GM12892 (cell line): Measurements from ENCODE around the gene RTTN.

Experiments
- POLR2A ChIP-seq: IDR thresholded peaks from 2 replicates; pipeline ENCODE4 v1.6.1; 2011; ENCODE audit warnings: low read depth, low read length, control low read depth
- POLR2AphosphoS5 ChIP-seq: IDR thresholded peaks from 2 replicates; pipeline ENCODE4 v1.6.1; 2011; ENCODE audit warnings: low read depth, low read length, control low read depth
- TAF1 ChIP-seq: IDR thresholded peaks from 2 replicates; pipeline ENCODE4 v1.6.1; 2011; ENCODE audit warnings: low read depth, mild to moderate bottlenecking, control low read depth, low read length, borderline replicate concordance

DNA sequence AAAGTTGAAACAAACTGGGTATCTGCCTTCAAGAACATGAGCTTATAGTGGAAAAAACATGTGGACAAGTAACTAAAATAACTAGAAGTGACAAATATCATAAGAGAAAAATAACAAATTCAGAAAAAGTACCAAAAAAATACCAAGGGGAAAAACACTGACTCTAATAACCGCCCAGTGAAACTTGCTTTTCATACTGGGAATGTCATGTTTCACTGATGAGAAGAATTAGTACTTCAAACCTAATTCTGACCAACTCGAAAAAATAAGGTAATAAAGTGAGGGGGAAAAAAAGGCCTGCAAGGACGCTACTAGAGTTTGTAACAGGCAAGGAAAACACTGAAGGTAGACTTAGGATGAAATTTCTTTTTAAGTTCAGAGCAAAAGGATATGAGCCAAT, 83.6 kb downstream of the RTTN start:
- TF ChIP-seq POLR2AphosphoS5 (no peak), POLR2A (no peak), TAF1 (no peak)
